ENCODE measurements around the gene CLDN9.

GRCh38 chr16:3057181-3058138 lies 44.7 kb downstream of the CLDN9 start:
- TF ChIP-seq CTCF (IDR thresholded peaks at IDR 0.05; ENCODE audit: poor library complexity): no peak
- TF ChIP-seq EZH2 (IDR thresholded peaks at IDR 0.05; ENCODE audit: borderline replicate concordance): no peak
- TF ChIP-seq EZH2phosphoT487 (IDR thresholded peaks at IDR 0.05; ENCODE audit: low read depth, severe bottlenecking, unreplicated experiment): no peak
